GM18519 (cell line): Measurements from ENCODE around the gene MXI1.
A peak's percentile ranks its signal among the peaks of the same experiment; 100 is the strongest.
"Not testable (repeated sequence)": the region's sequence is repeated elsewhere in the genome, so short reads cannot be mapped to it uniquely, and the experiment has no call there.

Experiments used
- ATAC-seq: cut with Tn5 transposase; IDR thresholded peaks from one replicate; pipeline ENCODE4 v1.9.1; 2021; ENCODE audit warnings: mild to moderate bottlenecking, moderate library complexity; ENCODE audit not compliant: unreplicated experiment, low FRiP score

Gene MXI1

GRCh38 chr10:110181451-110181850 lies 26.0 kb upstream of the MXI1 start:
- ATAC-seq = no peak

DNA sequence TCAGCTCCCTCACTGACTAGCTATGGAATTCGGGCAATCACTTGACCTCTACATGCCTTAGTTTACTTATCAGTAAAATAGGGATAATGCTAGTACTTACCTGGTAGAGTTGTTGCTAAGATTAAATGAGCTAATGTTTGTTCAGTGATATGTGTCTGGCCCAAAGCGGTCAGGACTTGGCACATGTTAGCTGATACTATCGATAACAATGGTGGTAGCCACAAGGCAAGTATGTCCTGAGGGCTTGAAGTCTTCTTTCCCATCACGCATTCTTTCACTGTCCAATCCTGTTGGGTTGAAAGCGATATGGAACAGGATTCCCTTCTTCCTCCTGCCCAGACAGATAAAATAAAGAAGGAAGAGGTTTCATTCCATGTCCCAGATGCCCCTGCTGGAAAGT lies 25.5 kb upstream of the MXI1 start:
- no peak for ATAC-seq

GRCh38 chr10:110184398-110184797 lies 23.0 kb upstream of the MXI1 start:
- no peak for ATAC-seq

- not testable (repeated sequence) for ATAC-seq
Observed at GRCh38 chr10:110185646-110186182, 21.7 kb upstream of the MXI1 start.

- no peak for ATAC-seq
Observed at GRCh38 chr10:110190170-110190569, 17.2 kb upstream of the MXI1 start.

DNA sequence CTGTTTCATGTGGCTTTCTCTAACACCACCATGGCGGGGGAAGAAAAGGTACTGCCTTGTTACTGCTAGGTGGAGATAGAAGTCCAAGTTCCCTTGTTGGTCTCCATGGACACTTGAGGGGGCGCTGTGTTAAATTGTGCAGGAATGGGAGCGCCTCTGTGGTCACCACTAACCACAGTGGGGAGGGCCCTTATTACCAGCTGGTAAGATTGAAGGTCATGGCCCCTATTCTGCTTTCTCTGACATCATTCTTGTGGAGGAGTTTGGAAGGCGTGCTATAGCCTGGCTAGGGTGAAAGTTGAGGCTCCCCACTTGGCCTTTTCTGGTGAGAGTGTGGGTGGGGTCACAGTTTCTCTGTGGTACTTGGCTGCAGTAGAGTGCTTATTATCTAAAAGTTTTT lies 14.9 kb upstream of the MXI1 start:
- ATAC-seq = no peak

- ATAC-seq = no peak
Observed at GRCh38 chr10:110200503-110200902, 6.9 kb upstream of the MXI1 start.

- ATAC-seq = not testable (repeated sequence)
Observed at GRCh38 chr10:110201046-110201445, 6.4 kb upstream of the MXI1 start.

DNA sequence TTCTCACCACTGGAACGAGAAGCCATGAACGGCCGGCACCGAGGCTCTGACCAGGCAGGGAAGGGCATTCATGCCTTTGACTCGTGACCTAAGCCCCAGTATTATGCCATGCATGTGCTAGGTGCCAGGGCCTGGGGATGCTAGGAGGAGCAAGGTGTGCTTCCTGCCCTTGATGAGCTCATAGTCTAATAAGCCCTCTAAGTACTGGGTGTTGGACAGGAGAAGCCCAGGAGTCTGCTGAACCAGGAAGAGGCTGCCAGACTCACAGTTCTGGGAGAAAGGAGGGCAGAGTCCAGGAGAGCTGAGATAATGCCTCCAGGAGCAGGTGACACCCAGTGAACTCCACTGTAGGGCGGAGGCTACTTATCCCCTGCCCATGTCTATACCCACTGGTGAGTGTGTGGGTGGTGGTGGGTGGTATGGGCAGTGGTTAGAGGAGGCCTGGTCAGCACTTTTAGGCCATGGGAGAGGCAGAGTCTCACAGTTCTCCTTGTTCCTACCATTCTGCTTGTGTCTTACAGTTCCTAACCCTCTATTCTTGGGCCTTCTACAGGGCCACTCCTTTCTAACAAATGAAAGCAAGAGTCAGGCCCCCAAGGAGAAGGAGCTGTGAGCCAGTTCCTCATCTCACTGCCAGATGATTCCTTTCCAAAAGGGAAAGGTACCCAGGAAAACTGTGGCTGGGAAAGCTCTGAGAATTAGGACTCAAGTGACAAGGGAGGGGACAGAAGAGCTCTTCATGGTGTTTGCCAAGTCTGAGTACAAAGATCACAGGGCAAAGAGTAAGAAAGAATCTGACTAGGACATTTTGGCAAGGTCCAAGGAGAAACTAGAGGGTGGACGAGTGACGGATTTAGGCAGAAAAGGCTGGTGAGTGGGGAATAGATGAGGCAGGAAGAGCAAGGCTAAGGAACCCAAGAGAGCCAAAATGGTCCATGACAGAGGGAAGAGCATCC lies 3.6 kb upstream of the MXI1 start:
- ATAC-seq = no peak

GRCh38 chr10:110205051-110205675 lies 2.2 kb upstream of the MXI1 start:
- ATAC-seq = no peak

DNA sequence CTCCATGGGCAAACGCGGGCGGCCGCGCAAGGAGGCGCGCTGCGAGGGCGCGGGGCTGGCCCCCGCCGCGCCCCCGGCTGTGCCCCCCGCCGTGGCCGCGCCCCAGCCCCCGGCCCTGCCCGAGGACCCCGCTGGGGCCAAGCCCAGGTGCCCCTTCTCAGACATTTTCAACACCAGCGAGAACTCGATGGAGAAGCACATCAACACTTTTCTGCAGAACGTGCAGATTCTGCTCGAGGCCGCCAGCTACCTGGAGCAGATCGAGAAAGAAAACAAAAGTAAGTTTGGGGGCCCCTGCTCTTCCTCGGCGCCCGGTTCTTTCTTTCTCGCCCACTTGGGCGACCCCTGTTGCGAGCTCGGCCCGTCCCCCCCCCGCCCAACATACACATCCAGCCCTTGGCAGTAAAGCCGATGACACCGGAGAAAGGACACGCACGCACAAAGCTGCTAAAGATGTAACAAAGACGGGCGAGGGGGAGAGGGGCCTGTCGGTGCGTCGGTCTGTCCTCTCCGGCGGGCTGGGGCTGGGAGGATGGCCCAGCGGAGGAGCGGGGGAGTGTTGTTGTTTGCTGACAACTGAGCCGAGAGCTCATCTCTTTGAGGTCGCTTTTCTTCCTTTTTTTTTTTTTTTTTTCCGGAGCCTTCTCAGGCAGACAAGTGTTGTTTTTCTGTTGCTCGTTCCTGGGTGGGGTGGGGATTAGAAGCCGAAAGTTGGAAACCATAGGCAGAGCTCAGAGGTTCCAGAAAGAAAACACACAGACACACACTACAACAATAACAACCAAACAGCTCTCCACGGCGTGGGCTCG lies 604 bp downstream of the MXI1 start:
- no peak for ATAC-seq

GRCh38 chr10:110208614-110209453 lies 1.4 kb downstream of the MXI1 start:
- ATAC-seq = no peak

GRCh38 chr10:110209454-110209925 lies 2.1 kb downstream of the MXI1 start:
- no peak for ATAC-seq

GRCh38 chr10:110209926-110210673 lies 2.7 kb downstream of the MXI1 start:
- ATAC-seq = no peak

GRCh38 chr10:110210674-110211464 lies 3.5 kb downstream of the MXI1 start:
- peak; percentile 62 for ATAC-seq

GRCh38 chr10:110211465-110211843 lies 4.0 kb downstream of the MXI1 start:
- ATAC-seq = no peak

DNA sequence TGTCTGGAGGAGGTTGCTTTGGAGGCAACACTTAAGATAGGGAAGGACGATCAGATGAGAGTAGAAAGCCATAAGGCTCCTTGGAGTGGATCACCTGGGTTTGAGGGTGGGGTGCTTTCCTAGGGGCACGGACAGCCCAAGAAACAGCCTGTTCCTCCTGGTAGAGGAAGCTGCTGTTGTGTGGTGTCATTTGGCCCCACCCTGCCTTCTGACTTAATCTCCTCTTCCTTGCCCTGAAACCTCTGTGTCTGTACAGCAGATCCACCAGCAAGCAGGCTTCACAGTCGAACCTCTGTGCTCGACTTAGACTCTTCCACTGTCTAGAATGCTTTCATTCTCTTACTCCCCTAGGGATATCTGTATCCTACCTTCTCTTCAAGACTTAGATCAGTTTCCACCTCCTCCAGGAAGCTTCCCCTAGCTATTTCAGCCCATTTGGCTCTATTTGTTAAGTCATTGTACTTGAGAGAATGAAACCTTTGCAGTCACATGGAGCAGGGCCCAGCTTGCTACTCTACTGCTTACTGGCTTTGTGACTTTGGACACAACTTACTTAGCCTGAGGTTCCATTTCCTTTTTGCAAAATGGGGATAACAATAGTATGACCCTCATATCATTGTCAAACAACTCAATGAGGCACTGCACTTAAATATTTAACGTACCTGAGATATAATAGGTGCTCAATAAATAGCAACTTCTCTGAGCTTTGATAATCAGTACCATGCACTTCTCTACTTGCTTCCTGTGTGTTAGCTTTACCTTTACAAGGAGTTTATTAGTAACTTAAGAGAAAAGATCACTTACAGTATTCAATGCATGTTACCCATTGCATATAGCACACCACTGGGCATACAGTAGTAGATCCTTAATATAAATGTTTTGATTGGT lies 5.0 kb downstream of the MXI1 start:
- ATAC-seq = no peak
